Measurements from ENCODE around the gene KCND2. TPM values are rescaled to one million over a fixed set of nuclear protein-coding genes. Genes with fewer than 3 reads are reported as not detected.
A peak's percentile ranks its signal among the peaks of the same experiment; 100 is the strongest.

The KCND2 gene
- total and polyA plus RNA-seq, 2 of the 8 experiments (the other 6 are each of a cell fraction or from before 2014, with no cell fraction given) = 4.6 to 7.7 TPM

DNA sequence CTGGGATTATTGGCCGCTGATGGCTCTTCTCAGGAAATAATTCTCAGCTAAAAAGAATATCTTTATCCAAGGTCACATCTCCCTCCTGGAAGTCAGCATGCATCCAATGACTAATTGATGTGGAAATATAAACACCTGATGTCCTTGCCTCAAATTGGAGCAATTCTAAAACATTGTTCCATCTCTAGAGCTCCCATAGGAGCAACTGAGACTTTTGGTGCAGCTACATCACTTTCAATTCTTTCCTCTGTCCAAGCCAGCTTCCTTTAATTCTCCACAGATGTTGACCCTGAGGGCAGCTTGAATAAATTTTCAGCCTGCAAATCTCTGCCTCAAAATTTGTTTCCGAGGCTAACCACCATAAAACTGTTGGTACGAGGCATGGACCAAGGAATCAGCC lies 43.9 kb upstream of the KCND2 start:
- no peaks in the 10 kb centered on the region for H3K36me3 ChIP-seq (ENCODE audit: control insufficient read depth in 2 of 4, insufficient read depth in 4 of 4, low read length in 3 of 4)
- no peak for DNase-seq (ENCODE audit: low read depth in 1 of 2, low spot score in 2 of 2)
- H3K27ac ChIP-seq (ENCODE audit: low read depth, low read length) = no peak overlapping the region
- no peak overlapping the region for H4K8ac ChIP-seq (ENCODE audit: extremely low read depth, insufficient read depth, low read length)
- no peak overlapping the region for H3K4ac ChIP-seq (replicated peaks; ENCODE audit: insufficient read length, low read depth, low read length)
- H3K79me1 ChIP-seq (ENCODE audit: low read depth, low read length) = no peaks in the 10 kb centered on the region
- no peak overlapping the region for H2BK120ac ChIP-seq (replicated peaks; ENCODE audit: low read depth, low read length)
- no peaks in the 10 kb centered on the region for H3K79me2 ChIP-seq (ENCODE audit: control insufficient read depth in 1 of 2, insufficient read depth in 2 of 2, low read length in 2 of 2)
- H2AK5ac ChIP-seq (ENCODE audit: low read depth, low read length) = no peak overlapping the region
- no peak overlapping the region for H2BK15ac ChIP-seq (ENCODE audit: low read length)
- no peaks in the 10 kb centered on the region for H4K20me1 ChIP-seq (replicated peaks in 1 of 2; ENCODE audit: control insufficient read depth in 1 of 2, insufficient read depth in 2 of 2, low read length in 2 of 2)
- no peaks in the 10 kb centered on the region for H3K23me2 ChIP-seq (ENCODE audit: low read depth, low read length)
- H3K18ac ChIP-seq (ENCODE audit: extremely low read depth, low read length) = no peak overlapping the region
- no peak overlapping the region for H2BK5ac ChIP-seq (ENCODE audit: low read depth, low read length)
- no peak overlapping the region for H3K23ac ChIP-seq (ENCODE audit: insufficient read length)
- H4K91ac ChIP-seq (replicated peaks; ENCODE audit: insufficient read length, low read length) = no peak overlapping the region
- H2AFZ ChIP-seq (ENCODE audit: low read length) = 0 out of 2 replicates have a peak overlapping the region, but pooled peaks have one; percentile 26
- no peak overlapping the region for H3K4me3 ChIP-seq (ENCODE audit: extremely low read depth in 1 of 4, insufficient read depth in 2 of 4, low read depth in 3 of 4, low read length in 4 of 4)
- no peak overlapping the region for H3K56ac ChIP-seq (replicated peaks; ENCODE audit: insufficient read length, low read depth, low read length)
- no peak for FAIRE-seq
- H3K9ac ChIP-seq (replicated peaks in 1 of 4; ENCODE audit: extremely low read depth in 1 of 4, low read depth in 3 of 4, low read length in 3 of 4) = no peak overlapping the region
- ChIA-PET POLR2A (ENCODE audit: partially characterized antibody) (no interaction called here), CTCF (ENCODE audit: partially characterized antibody) (interaction anchor here (0.6 to 0.7 kb wide), 2 partner anchors 79 to 135 kb away, joined by 3 read pairs; no protein-coding TSS in a partner anchor)
- H3K4me1 ChIP-seq (replicated peaks in 1 of 4; ENCODE audit: control insufficient read depth in 3 of 4, insufficient read depth in 4 of 4, low read length in 3 of 4) = no peaks in the 10 kb centered on the region
- no peak overlapping the region for H4K5ac ChIP-seq (ENCODE audit: insufficient read length, low read depth, low read length)
- WGBS, 2 experiments (ENCODE audit: extremely low coverage in 1 of 2, insufficient coverage in 1 of 2, insufficient read length in 1 of 2, insufficient replicate concordance in 2 of 2, low coverage in 1 of 2, low lambda C conversion rate in 2 of 2, missing lambda C conversion rate in 1 of 2) = 83% methylated on average over 3 of the region's 3 CpGs; no CpG with 5 or more reads in 1 of the 2 experiments
- H3K14ac ChIP-seq (ENCODE audit: insufficient read length) = no peak overlapping the region
- H2BK20ac ChIP-seq (ENCODE audit: low read length) = no peak overlapping the region
- no peaks in the 10 kb centered on the region for H3K27me3 ChIP-seq (replicated peaks in 1 of 4; ENCODE audit: control insufficient read depth in 3 of 4, extremely low read depth in 1 of 4, insufficient read depth in 3 of 4, low read length in 3 of 4)
- no peak overlapping the region for H3K4me2 ChIP-seq (ENCODE audit: insufficient read depth in 1 of 2, low read depth in 2 of 2, low read length in 2 of 2)
- H3K9me3 ChIP-seq (ENCODE audit: insufficient read depth in 2 of 2, low read depth in 1 of 2, low read length in 1 of 2) = no peaks in the 10 kb centered on the region
- no peak overlapping the region for H2BK12ac ChIP-seq (ENCODE audit: low read depth, low read length)
- no peak for TF ChIP-seq TBP (IDR thresholded peaks at IDR 0.05; ENCODE audit: low read depth, low read length)
- no peak for TF ChIP-seq PHF8 (conservative IDR thresholded peaks at IDR 0.05; ENCODE audit: low read depth, low read length)
- no peak for TF ChIP-seq KDM5A (IDR thresholded peaks at IDR 0.05; ENCODE audit: low read length)
- TF ChIP-seq SAP30 (IDR thresholded peaks at IDR 0.05; ENCODE audit: insufficient read depth, insufficient replicate concordance, low read length) = no peak
- TF ChIP-seq POLR2A (IDR thresholded peaks at IDR 0.05; ENCODE audit: control extremely low read depth in 1 of 2, low read depth in 2 of 2, low read length in 2 of 2) = no peak
- TF ChIP-seq RFX5 (IDR thresholded peaks at IDR 0.05; ENCODE audit: borderline replicate concordance, low read depth, low read length) = no peak
- TF ChIP-seq, protein P1, sequence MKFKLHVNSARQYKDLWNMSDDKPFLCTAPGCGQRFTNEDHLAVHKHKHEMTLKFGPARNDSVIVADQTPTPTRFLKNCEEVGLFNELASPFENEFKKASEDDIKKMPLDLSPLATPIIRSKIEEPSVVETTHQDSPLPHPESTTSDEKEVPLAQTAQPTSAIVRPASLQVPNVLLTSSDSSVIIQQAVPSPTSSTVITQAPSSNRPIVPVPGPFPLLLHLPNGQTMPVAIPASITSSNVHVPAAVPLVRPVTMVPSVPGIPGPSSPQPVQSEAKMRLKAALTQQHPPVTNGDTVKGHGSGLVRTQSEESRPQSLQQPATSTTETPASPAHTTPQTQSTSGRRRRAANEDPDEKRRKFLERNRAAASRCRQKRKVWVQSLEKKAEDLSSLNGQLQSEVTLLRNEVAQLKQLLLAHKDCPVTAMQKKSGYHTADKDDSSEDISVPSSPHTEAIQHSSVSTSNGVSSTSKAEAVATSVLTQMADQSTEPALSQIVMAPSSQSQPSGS (IDR thresholded peaks at IDR 0.05; ENCODE audit: low read length) = no peak
- TF ChIP-seq, protein P2, sequence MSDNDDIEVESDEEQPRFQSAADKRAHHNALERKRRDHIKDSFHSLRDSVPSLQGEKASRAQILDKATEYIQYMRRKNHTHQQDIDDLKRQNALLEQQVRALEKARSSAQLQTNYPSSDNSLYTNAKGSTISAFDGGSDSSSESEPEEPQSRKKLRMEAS (IDR thresholded peaks at IDR 0.05) = no peak
- TF ChIP-seq TAF1 (IDR thresholded peaks at IDR 0.05; ENCODE audit: low read depth, low read length) = no peak
- TF ChIP-seq KDM1A (IDR thresholded peaks at IDR 0.05; ENCODE audit: borderline replicate concordance, low read length) = no peak
- no peak for TF ChIP-seq POU5F1 (IDR thresholded peaks at IDR 0.05; ENCODE audit: low read depth, low read length)
- no peak for TF ChIP-seq CBX5 (IDR thresholded peaks at IDR 0.05; ENCODE audit: low read depth, low read length)
